Testis (tissue), 2 donors: ENCODE data around the gene COQ9.

ENCODE experiments used
- CTCF ChIP-seq, 3 experiments: fragments of 450-650 bp in 2 of 3; fragments of 200-600 bp in 1 of 3; sonication (generic) in 1 of 3; IDR thresholded peaks; one replicate each; pipeline ENCODE4 v1.5.1; 2016 to 2019; ENCODE audit warnings: antibody characterized with exemption in 3 of 3, mild to moderate bottlenecking in 2 of 3, moderate library complexity in 1 of 3
- POLR2A ChIP-seq: fragments of 450-650 bp; IDR thresholded peaks from one replicate; pipeline ENCODE4 v1.6.1; 2017; ENCODE audit warnings: antibody characterized with exemption, mild to moderate bottlenecking, moderate library complexity

DNA sequence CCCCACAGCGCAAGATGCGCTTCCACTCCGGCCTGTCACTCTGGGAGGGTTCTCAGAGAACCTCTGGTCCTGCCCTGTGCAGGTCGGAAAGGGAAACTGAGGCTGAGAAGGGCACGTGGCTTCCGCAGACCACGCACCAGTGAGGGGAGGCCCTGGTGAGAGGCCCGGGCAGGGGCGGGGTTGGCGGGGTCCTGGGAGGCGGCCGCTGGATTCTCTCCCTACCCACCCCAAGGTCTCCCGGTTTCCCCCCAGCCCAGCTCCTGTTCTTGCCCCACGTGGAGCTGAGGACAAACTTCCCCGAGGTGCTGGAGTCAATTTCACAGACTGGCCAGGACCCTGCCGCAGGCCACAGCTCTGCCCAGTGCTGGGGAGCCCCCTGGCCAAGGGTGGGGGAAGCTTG, 31.2 kb upstream of the COQ9 start:
- no peak for TF ChIP-seq CTCF (IDR thresholded peaks at IDR 0.05)
- TF ChIP-seq POLR2A = no peak
